IgD-negative memory B cell (primary cell): ENCODE results near the gene APH1A. TPM values are rescaled to one million over a fixed set of nuclear protein-coding genes. Genes with fewer than 3 reads are reported as not detected.
A peak's percentile ranks its signal among the peaks of the same experiment; 100 is the strongest.

ENCODE experiments used
- H3K27ac Mint-ChIP-seq, 3 donors: one replicate each; pipeline ENCODE4 v1.8.0; 2020 to 2022; ENCODE audit warnings: mild to moderate bottlenecking in 3 of 3, mixed read lengths in 3 of 3, moderate library complexity in 1 of 3
- H3K27me3 Mint-ChIP-seq: one replicate; pipeline ENCODE4 v1.8.0; 2021; ENCODE audit warnings: mixed read lengths
- H3K36me3 Mint-ChIP-seq: one replicate; pipeline ENCODE4 v1.8.0; 2020; ENCODE audit warnings: mild to moderate bottlenecking, mixed read lengths
- H3K4me1 Mint-ChIP-seq, 3 donors: one replicate each; pipeline ENCODE4 v1.8.0; 2020 to 2022; ENCODE audit warnings: mixed read lengths in 3 of 3, mild to moderate bottlenecking in 1 of 3
- H3K4me3 Mint-ChIP-seq, 4 donors: one replicate each; pipeline ENCODE4 v1.8.0; 2020 to 2022; ENCODE audit warnings: mild to moderate bottlenecking in 4 of 4, mixed read lengths in 4 of 4, moderate library complexity in 3 of 4
- H3K9me3 Mint-ChIP-seq, 3 donors: one replicate each; pipeline ENCODE4 v1.8.0; 2020 to 2021; ENCODE audit warnings: mixed read lengths in 3 of 3, mild to moderate bottlenecking in 1 of 3
- polyA plus RNA-seq: library from polyadenylated mRNA; unstranded; fragments of 300-500 nt; fragmentation: Illumina TruSeq; gene quantifications from one replicate; pipeline ENCODE4 v1.2.3, GENCODE V29; 2021

Gene APH1A
- polyA plus RNA-seq, 1 donor from 2014 or later: 78.4 TPM

- peak within 1 kb of the TSS; percentile 61 to 97 (median 92) for H3K4me3 Mint-ChIP-seq
- H3K36me3 Mint-ChIP-seq: peaks cover 3% of the 10 kb centered on the region
- peaks cover 10 to 14% (median 12%) of the 10 kb centered on the region in 3 donors for H3K4me1 Mint-ChIP-seq
- H3K27me3 Mint-ChIP-seq: peaks cover 2% of the 10 kb centered on the region
- H3K9me3 Mint-ChIP-seq: no peaks in the 10 kb centered on the region
- H3K27ac Mint-ChIP-seq: peak within 1 kb of the TSS; percentile 2 to 90 (median 56)
These were observed 13.1 kb upstream of the APH1A start, which contains the start of gene CIART for GRCh38 chr1:150281758-150282557. CIART (plus strand) TSS chr1:150282554; CDS start chr1:150283268, 714 bp downstream.

GRCh38 chr1:150281221-150281757, 12.5 kb upstream of the APH1A start:
- H3K4me3 Mint-ChIP-seq: peak overlapping the region; percentile 61 to 97 (median 92)
- H3K4me1 Mint-ChIP-seq: peaks cover 10 to 14% (median 12%) of the 10 kb centered on the region in 3 donors
- peaks cover 2% of the 10 kb centered on the region for H3K27me3 Mint-ChIP-seq
- H3K27ac Mint-ChIP-seq: peak overlapping the region; percentile 2 to 90 (median 56)
- peaks cover 3% of the 10 kb centered on the region for H3K36me3 Mint-ChIP-seq
- H3K9me3 Mint-ChIP-seq: no peaks in the 10 kb centered on the region

DNA sequence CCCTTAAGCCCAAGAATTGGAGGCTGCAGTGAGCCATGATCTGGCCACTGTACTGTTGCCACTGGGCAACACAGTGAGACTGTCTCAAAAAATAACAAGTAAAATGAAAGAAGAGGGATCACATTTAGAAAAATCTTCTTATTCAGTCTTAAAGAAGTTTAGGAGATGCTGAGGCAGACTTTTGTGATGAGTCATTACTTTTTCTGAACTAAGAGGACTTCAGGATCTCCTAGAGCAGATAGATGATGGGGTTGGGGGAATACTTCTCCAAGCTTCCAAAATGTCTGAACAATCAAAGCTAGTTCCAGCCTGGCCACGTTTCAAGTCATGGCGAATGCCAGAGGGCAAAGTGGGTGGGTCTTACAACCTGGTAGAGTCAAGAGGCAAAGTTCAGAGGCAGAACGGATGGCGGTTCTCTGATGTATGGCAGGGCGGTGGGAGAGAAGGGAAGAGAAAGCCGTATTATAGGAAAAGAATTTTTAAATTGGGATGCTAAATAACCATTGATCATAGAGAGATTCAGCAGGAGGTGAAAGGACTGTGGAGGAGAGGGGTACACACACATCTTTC, 11.4 kb upstream of the APH1A start:
- Mint-ChIP-seq H3K27ac (no peak overlapping the region), H3K4me3 (peak overlapping the region; percentile 3 to 82 (median 42)), H3K9me3 (no peaks in the 10 kb centered on the region), H3K4me1 (peaks cover 10 to 14% (median 12%) of the 10 kb centered on the region in 3 donors), H3K36me3 (peaks cover 3% of the 10 kb centered on the region), H3K27me3 (peaks cover 2% of the 10 kb centered on the region)

DNA sequence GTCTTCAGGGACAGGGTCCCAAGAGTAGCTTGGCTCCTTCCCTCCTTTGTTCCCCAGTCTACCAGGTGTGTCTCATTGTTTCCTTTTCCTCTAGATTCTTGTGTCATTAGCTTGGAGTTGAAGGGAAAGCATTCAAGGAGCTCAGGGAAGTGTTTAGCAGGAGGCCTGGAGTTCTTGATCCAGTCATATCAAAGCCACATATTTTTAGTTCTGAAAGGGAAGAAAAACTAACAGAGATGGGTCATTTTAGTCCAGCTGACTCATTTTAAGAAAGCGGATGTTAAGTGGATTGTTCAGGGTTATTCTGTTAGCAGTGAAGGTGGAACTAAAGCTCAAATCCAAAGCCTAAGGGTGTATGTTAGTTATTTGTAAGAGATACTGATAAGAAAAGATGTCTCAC, 4.5 kb upstream of the APH1A start:
- peaks cover 9 to 13% (median 10%) of the 10 kb centered on the region in 3 donors for H3K4me1 Mint-ChIP-seq
- H3K27me3 Mint-ChIP-seq: no peaks in the 10 kb centered on the region
- H3K36me3 Mint-ChIP-seq: peaks cover 2% of the 10 kb centered on the region
- peak overlapping the region in 1 of 4 donors; percentile 9 for H3K4me3 Mint-ChIP-seq
- H3K27ac Mint-ChIP-seq: no peak overlapping the region
- no peaks in the 10 kb centered on the region for H3K9me3 Mint-ChIP-seq

GRCh38 chr1:150271291-150271959, 2.6 kb upstream of the APH1A start:
- Mint-ChIP-seq H3K9me3 (no peaks in the 10 kb centered on the region), H3K27me3 (no peaks in the 10 kb centered on the region), H3K4me3 (peak overlapping the region in 2 of 4 donors; percentile 30 to 55), H3K27ac (peak overlapping the region in 1 of 3 donors; percentile 36), H3K4me1 (peaks cover 20 to 25% (median 22%) of the 10 kb centered on the region in 3 donors), H3K36me3 (peaks cover 4% of the 10 kb centered on the region)

GRCh38 chr1:150269451-150269850, 635 bp upstream of the APH1A start:
- no peaks in the 10 kb centered on the region for H3K9me3 Mint-ChIP-seq
- peaks cover 4% of the 10 kb centered on the region for H3K36me3 Mint-ChIP-seq
- H3K4me3 Mint-ChIP-seq: peak overlapping the region; percentile 95 to 99 (median 98)
- peaks cover 20 to 25% (median 22%) of the 10 kb centered on the region in 3 donors for H3K4me1 Mint-ChIP-seq
- no peaks in the 10 kb centered on the region for H3K27me3 Mint-ChIP-seq
- peak overlapping the region; percentile 96 to 99 (median 98) for H3K27ac Mint-ChIP-seq

- Mint-ChIP-seq H3K4me3 (peak overlapping the region; percentile 95 to 99 (median 98)), H3K9me3 (no peaks in the 10 kb centered on the region), H3K27ac (peak overlapping the region; percentile 96 to 99 (median 98)), H3K27me3 (no peaks in the 10 kb centered on the region), H3K4me1 (peaks cover 20 to 25% (median 22%) of the 10 kb centered on the region in 3 donors), H3K36me3 (peaks cover 4% of the 10 kb centered on the region)
These were observed 494 bp downstream of the APH1A start for GRCh38 chr1:150268340-150268704.

DNA sequence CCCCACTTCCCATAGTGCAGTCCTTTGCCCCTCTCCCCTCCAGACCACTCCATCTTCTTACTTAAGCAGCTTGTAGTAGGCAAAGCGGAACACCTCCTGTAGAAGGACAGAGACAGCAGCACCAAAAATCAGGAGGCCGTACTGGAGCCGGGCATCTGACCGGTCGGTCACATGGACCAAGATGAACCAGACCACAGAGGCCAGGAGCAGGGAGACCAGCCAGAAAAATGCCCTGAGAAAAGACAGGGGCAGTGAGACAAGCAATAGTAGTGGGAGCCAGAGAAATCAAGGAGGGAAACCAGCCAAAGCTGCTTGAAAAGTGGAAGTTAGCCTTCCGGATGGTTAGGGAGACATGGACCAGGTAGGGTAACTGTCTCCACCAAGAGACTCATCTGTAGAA, 920 bp downstream of the APH1A start:
- H3K27me3 Mint-ChIP-seq: no peaks in the 10 kb centered on the region
- H3K36me3 Mint-ChIP-seq: peaks cover 3% of the 10 kb centered on the region
- peak overlapping the region; percentile 96 to 99 (median 98) for H3K27ac Mint-ChIP-seq
- peaks cover 22 to 27% (median 23%) of the 10 kb centered on the region in 3 donors for H3K4me1 Mint-ChIP-seq
- no peaks in the 10 kb centered on the region for H3K9me3 Mint-ChIP-seq
- H3K4me3 Mint-ChIP-seq: peak overlapping the region; percentile 95 to 99 (median 98)

- Mint-ChIP-seq H3K9me3 (no peaks in the 10 kb centered on the region), H3K27me3 (peaks cover 13% of the 10 kb centered on the region), H3K27ac (peak overlapping the region in 1 of 3 donors; percentile 88)
These were observed 5.3 kb downstream of the APH1A start for GRCh38 chr1:150263549-150263948.

DNA sequence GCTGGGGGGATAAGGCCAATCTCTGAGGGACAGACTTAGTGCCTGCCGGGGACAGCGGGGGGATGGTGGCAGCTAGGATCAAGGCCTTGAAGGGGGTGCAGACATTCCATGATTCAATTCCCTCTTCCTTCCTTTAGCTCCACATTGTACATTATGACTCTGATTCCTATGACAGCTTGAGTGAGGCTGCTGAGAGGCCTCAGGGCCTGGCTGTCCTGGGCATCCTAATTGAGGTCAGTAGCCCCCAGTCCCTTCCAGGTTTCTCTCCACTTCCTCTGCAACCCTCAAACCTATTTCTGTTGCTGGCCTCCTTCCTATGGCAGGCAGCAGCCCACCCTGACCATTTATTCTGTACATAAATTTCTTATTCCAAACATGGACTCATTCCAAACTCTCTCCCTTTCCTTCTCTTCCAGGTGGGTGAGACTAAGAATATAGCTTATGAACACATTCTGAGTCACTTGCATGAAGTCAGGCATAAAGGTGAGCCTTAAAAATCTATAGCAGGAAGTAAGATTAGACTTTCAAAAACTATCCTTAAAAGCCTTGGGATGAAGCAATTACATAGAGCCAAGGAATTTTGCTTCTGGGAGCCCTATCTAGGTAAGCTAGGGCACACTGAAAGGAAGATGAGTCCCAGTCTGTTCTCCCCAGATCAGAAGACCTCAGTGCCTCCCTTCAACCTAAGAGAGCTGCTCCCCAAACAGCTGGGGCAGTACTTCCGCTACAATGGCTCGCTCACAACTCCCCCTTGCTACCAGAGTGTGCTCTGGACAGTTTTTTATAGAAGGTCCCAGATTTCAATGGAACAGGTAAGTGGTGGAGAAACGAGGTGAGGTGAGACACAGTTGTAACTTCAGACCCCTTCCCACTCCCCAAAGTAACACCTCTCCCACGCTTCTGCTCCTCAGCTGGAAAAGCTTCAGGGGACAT, 6.2 kb downstream of the APH1A start:
- Mint-ChIP-seq H3K27me3 (peaks cover 19% of the 10 kb centered on the region), H3K9me3 (no peaks in the 10 kb centered on the region), H3K4me3 (peak overlapping the region in 1 of 4 donors; percentile 58), H3K36me3 (peaks cover 2% of the 10 kb centered on the region), H3K27ac (peak overlapping the region in 2 of 3 donors; percentile 50 to 88), H3K4me1 (peaks cover 8 to 14% (median 9%) of the 10 kb centered on the region in 3 donors)

More at GRCh38 chr1:150263549-150263948, 5.3 kb downstream of the APH1A start:
- Mint-ChIP-seq H3K4me3 (no peak overlapping the region), H3K4me1 (peaks cover 15 to 21% (median 16%) of the 10 kb centered on the region in 3 donors), H3K36me3 (peaks cover 2% of the 10 kb centered on the region)

DNA sequence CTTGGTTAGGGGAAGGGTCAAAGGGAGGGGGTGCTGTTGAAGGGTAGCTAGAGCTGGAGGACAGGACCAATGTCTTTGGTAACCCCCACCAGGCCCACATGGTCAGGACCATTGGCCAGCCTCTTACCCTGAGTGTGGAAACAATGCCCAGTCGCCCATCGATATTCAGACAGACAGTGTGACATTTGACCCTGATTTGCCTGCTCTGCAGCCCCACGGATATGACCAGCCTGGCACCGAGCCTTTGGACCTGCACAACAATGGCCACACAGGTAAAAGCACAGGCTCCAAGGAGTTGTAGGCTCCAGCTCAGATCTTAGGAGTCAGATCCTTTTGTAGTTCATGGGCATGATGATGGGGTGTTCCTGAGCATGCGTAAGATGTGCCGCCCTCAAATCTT, 7.4 kb downstream of the APH1A start:
- H3K27ac Mint-ChIP-seq: no peak overlapping the region
- peaks cover 3 to 8% (median 4%) of the 10 kb centered on the region in 3 donors for H3K4me1 Mint-ChIP-seq
- peak overlapping the region in 1 of 4 donors; percentile 72 for H3K4me3 Mint-ChIP-seq
- H3K36me3 Mint-ChIP-seq: no peaks in the 10 kb centered on the region
- no peaks in the 10 kb centered on the region for H3K9me3 Mint-ChIP-seq
- peaks cover 31% of the 10 kb centered on the region for H3K27me3 Mint-ChIP-seq

DNA sequence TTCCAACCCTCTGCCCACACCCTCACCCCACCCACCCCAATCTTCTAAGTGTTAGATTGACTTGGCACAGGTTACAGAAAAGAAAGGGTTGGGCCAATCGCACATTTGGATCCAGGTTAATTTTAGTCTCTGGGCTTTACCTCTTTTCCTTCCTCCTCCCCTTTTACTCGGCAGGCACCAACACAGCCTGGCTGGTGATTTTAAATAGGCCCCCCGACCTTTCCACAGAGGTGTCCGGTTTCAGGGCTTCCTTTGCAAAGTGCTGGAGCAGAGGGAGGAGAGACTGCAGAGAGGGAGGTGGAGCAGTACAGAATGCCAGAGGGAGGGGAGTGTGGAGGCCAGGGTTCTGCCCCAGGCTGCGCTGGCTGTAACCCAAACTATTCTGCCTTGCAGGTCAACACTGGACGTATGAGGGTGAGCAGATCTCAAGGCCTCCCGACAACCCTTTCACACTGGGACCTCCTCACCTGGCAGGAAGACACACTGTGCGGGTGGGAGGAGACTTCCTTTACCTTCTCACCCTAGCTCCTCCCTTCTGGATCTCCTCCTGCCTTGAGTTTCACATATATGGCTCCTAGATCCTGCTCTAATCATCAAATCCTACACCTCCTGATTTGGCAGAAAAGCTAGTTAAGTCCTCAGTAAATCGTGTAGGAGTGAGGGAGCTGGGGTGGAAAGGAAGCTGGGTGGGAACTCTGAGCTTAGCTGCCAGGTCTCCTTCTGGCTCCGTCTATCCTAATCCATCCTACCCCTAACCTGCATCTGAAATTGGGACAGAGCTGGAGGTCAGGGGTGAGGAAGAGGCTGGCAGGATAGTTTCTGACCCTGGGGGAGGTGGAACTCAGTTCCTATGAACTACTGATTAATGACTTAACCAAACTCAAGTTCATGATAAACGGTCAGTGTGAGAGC, 8.8 kb downstream of the APH1A start:
- Mint-ChIP-seq H3K27ac (no peak overlapping the region), H3K36me3 (peaks cover 2% of the 10 kb centered on the region), H3K9me3 (no peaks in the 10 kb centered on the region), H3K4me3 (no peak overlapping the region), H3K4me1 (peaks cover 10 to 18% (median 11%) of the 10 kb centered on the region in 3 donors), H3K27me3 (peaks cover 36% of the 10 kb centered on the region)

DNA sequence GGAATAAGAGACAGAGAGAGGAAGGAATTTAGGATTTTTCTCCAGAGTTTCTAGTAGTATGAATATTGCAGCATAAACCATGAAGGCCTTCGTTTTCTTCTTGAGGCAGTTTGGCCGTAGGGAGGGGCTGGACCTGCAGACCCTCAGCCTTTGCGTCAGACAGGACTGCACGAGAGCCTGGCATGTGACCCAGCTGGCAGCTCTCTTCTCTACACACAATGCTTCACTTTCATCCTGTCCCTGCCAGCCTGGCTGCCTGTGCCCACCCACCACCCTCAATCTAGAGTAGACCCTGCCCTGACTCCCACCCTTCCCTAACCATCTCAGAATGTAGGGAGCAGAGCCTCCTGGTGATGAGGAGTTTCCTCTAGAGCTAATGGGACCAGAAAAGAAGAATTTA, 9.6 kb downstream of the APH1A start:
- Mint-ChIP-seq H3K4me3 (no peak overlapping the region), H3K27ac (peak overlapping the region in 1 of 3 donors; percentile 23), H3K4me1 (peaks cover 10 to 18% (median 11%) of the 10 kb centered on the region in 3 donors), H3K27me3 (peaks cover 36% of the 10 kb centered on the region), H3K36me3 (peaks cover 2% of the 10 kb centered on the region), H3K9me3 (no peaks in the 10 kb centered on the region)
